Astrocyte of the cerebellum (primary cell): ENCODE results near the gene C1orf159.
"Not testable (repeated sequence)": the region's sequence is repeated elsewhere in the genome, so short reads cannot be mapped to it uniquely, and the experiment has no call there.

Experiments
- DNase-seq: peaks from one replicate; pipeline ENCODE4 v3.0.0-alpha.2; 2011; ENCODE audit warnings: low read depth
- H3K4me3 ChIP-seq: 2 replicates; pipeline ENCODE4 v1.5.1; 2011; ENCODE audit warnings: mild to moderate bottlenecking, low read depth, low read length, moderate library complexity
- in situ Hi-C: cut with HindIII; loops from 2 replicates; pipeline ENCODE4 v1.10.0; 2017; ENCODE audit warnings: low sequenced_read_pairs
- TF ChIP-seq, protein P1 (sequence below): IDR thresholded peaks from 2 replicates; pipeline ENCODE4 v1.5.1; 2012; ENCODE audit warnings: low read length, low read depth, moderate library complexity, mild to moderate bottlenecking; ENCODE audit errors: missing control alignments

C1orf159 gene

DNA sequence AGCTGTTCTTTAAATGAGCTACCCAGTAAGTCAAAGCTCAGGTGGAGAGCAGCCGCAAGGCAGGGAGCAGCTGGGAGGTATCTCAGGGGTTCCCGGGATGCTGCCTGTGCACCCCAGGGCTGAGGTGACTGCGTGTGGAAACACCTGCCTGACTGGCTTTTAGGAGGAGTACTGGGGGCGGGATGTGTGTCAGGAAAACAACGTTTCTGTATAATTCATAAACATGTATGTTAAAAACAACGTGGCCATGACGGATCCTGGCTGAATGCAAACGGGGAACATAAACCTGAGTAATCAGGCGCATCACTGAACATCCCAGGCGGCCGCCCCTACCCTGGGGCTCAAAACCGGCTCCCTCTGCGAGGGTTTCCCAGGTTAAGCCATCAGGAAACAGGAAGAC is 1.5 kb downstream of the C1orf159 start:
- in situ Hi-C loops = no loop called here
- TF ChIP-seq, protein P1, sequence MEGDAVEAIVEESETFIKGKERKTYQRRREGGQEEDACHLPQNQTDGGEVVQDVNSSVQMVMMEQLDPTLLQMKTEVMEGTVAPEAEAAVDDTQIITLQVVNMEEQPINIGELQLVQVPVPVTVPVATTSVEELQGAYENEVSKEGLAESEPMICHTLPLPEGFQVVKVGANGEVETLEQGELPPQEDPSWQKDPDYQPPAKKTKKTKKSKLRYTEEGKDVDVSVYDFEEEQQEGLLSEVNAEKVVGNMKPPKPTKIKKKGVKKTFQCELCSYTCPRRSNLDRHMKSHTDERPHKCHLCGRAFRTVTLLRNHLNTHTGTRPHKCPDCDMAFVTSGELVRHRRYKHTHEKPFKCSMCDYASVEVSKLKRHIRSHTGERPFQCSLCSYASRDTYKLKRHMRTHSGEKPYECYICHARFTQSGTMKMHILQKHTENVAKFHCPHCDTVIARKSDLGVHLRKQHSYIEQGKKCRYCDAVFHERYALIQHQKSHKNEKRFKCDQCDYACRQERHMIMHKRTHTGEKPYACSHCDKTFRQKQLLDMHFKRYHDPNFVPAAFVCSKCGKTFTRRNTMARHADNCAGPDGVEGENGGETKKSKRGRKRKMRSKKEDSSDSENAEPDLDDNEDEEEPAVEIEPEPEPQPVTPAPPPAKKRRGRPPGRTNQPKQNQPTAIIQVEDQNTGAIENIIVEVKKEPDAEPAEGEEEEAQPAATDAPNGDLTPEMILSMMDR = no peak
- H3K4me3 ChIP-seq = no peak overlapping the region
- DNase-seq = no peak

DNA sequence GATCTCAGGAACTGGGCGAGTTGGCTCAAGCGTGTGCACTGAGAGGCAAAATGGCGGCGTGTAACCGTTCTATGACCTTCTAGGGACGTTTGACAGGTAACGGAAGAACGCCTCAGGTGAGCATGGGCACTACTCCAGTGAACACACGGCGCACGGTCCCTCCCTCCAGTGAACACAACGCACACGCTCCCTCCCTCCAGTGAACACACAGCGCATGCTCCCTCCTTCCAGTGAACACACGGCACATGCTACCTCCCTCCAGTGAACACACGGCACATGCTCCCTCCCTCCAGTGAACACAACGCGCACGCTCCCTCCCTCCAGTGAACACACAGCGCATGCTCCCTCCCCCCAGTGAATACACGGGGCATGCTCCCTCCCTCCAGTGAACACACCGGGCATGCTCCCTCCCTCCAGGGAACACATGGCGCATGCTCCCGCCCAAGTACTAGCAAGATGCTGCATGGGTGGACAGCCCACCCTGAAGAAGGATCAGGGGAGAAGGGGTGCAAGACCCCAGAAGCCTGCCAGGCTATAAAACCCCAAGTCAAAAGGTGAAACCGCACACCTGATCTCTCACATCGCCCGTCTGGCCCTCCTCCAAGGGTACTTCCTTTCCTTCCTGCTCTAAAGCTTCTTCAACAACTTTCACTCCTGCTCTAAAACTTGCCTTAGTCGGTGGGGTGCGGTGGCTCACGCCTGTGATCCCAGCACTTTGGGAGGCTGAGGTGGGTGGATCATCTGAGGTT is 3.5 kb downstream of the C1orf159 start:
- TF ChIP-seq, protein P1 = no peak
- H3K4me3 ChIP-seq = no peak overlapping the region
- DNase-seq = no peak
- in situ Hi-C loops = no loop called here

DNA sequence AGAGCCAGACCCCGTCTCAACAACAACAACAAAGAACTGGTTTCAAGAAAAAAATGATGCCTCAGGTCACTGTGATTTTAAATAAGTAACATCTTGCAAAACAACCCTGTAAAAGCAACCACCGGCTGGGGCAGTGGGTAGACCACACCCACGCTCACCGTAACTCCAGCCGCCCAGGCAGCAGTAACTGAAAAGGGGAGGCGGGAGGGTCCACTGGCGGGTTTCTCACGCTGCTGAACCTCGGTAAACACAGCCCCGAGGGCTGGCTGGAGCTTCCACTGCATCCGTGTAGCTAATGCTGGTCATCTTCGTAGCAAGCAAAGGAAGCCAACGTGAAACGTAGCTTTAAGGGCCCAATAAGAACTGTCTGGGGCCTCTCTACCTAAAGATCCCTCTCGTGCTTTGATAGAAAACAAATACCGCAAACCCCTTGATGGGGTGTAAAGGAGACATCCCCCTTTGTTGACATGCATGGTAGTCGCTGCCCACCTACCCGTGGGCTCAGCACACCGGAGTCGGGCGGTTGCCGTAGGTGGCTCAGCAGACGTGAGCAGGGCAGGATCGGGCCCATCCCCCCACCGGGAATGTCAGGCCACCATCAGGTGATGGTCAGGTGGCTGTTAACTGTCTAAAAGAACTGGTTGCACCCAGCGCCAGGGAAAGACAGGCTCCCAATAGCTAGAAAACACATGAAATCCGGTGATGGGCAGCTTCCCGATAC is 4.2 kb downstream of the C1orf159 start:
- DNase-seq = no peak
- in situ Hi-C loops = no loop called here
- TF ChIP-seq, protein P1 = no peak
- H3K4me3 ChIP-seq = no peak overlapping the region

DNA sequence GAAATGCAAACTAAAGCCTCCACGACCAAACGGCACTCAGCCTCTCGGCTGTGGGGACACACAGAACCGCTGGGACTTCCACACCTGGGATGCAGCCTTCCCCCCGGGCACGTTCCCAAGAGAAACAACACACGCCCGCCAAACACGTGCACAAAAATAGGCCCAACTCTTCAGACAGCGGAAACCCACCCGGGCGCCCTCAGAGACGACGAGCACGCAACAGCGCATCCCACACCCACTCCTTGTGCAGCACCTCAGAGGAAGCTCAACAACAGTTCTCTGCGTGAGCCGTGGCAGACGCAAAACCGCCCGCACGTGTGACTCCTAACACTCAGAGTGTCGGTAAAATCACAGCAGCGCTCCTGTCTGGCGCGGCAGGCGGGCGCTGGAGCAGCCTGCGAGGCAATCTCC is 5.3 kb downstream of the C1orf159 start:
- no peak for DNase-seq
- TF ChIP-seq, protein P1 = no peak
- no peak overlapping the region for H3K4me3 ChIP-seq
- in situ Hi-C loops = no loop called here

DNA sequence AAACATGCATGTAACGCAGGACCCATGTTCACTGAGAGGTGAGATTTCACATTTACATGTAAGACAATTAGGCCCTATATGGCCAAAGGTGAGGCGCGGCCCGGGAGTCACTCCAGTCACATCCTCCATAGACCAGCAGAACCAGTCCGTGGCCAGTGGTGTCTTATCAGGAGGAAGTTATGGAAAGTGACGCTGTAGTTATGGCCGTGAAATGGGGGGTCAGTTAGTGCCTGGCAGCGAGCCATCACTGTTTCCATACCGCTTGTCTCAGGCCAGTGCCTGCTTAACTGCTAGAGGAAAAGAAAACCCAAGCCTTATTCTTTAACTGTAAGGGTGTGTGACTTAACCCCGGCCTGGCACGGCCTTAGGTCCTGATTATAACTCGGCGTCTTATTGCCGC is 6.1 kb downstream of the C1orf159 start:
- in situ Hi-C loops = no loop called here
- TF ChIP-seq, protein P1 = no peak
- H3K4me3 ChIP-seq = no peak overlapping the region
- DNase-seq = no peak

DNA sequence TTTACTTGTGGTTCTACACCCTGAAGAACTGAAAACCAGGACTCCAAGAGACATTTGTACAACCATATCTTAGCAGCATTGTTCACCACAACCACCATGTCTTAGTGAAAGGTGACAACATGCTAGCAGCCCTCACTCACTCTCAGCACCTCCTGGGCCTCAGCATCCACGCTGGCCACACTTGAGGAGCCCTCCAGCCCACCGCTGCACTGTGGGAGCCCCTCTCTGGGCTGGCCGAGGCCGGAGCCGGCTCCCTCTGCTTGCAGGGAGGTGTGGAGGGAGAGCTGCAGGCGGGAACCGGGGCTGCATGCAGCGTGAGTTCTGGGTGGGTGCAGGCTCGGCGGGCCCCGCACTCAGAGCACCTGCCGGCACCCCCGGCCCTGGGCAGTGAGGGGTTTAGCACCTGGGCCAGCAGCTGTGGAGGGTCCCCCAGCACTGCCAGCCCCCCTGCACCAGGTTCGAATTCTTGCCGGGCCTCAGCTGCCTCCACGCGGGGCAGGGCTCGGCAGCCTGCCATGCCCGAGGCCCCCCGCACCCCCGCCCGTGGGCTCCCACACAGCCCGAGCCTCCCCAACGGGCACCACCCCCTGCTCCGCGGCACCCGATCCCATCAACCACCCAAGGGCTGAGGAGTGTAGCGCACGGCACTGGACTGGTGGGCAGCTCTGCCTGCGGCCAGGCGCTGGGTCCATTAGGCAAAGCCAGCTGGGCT is 9.2 kb downstream of the C1orf159 start:
- in situ Hi-C loops = no loop called here
- no peak overlapping the region for H3K4me3 ChIP-seq
- TF ChIP-seq, protein P1 = no peak
- no peak for DNase-seq

DNA sequence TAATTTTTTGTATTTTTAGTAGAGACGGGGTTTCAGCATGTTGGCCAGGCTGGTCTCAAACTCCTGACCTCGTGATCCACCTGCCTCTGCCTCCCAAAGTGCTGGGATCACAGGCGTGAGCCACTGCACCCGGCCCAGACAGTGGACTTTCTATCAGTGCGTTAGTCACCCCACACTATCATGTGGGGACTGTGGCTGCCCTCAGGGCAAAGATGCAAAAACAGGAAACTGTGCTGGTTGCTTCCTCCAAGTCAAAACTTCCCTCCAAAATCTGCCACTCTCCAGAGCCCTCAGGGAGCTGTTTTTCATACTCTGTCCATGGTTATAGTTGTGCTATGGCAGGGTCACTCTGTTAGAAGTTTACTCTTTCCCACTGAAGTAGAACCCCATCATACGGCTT is 11.7 kb downstream of the C1orf159 start:
- in situ Hi-C loops, DNase-seq, H3K4me3 ChIP-seq: not testable (repeated sequence)
